Left cardiac atrium (tissue), 4 donors: ENCODE results near the gene PLPP2. TPM values are rescaled to one million over a fixed set of nuclear protein-coding genes. Genes with fewer than 3 reads are reported as not detected.
"Not testable (repeated sequence)": the region's sequence is repeated elsewhere in the genome, so short reads cannot be mapped to it uniquely, and the experiment has no call there.

ENCODE experiments used
- ATAC-seq, 2 donors: fragments of 200-7000 bp; cut with Tn5 transposase; one replicate each; pipeline ENCODE4 v1.9.1; 2020; ENCODE audit warnings: mild to moderate bottlenecking in 2 of 2, moderate library complexity in 2 of 2
- DNase-seq: peaks from one replicate; pipeline ENCODE4 v3.0.0-alpha.2; 2020
- intact Hi-C, 2 donors: fragments of 100-400 bp; cut with DNase I; formaldehyde crosslinking; loops; one replicate each; pipeline versions ENCODE4 v1.14.1 to v1.15.1; 2022 to 2023
- total RNA-seq, 2 donors: library from RNA; stranded (reverse); fragmentation: NEBNext Ultra II Directional; extraction: Animal tissue kit (Norgen Biotek cat#: 25700); gene quantifications; one replicate each; pipeline ENCODE4 v1.2.1, GENCODE V29; 2021
- donor health status: DM: no; HTN: yes; CAD: no.
- donor health status: DM: no; HTN: yes; CAD: no; lungs with severe emphysema.
- donor health status: DM: yes; HTN: yes; CAD: no.
- donor health status: Dilated cardiomyopathy.

The PLPP2 gene
- total RNA-seq, 2 donors from 2014 or later = 0.76 to 0.85 TPM

- intact Hi-C loops = no loop called here
- ATAC-seq (no peak), DNase-seq (no peak)
Measured at GRCh38 chr19:279231-279630, 12.0 kb downstream of the PLPP2 start.

GRCh38 chr19:277581-278165 lies 13.5 kb downstream of the PLPP2 start:
- intact Hi-C loops = no loop called here
- no peak for DNase-seq
- no peak for ATAC-seq

DNA sequence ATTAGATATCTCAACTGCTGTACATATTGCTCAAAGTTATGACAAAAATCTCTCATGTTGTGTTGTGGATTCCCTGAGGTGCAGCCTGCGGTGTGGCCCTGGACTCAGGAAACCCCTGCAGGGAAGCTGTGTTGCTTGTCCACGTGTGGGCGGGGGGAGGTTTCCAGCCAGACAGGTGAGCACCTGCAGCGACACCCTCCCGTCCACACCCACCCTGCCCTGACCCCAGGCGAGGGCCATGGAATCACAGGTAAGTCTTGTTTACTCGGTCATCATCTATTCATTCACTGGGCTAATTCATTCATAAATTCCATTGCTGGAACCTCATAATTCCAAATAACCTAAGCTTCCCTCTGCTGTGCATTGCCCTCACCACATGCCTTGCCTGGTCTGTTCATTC lies 14.1 kb downstream of the PLPP2 start:
- intact Hi-C loops = no loop called here
- no peak for ATAC-seq
- DNase-seq = no peak

DNA sequence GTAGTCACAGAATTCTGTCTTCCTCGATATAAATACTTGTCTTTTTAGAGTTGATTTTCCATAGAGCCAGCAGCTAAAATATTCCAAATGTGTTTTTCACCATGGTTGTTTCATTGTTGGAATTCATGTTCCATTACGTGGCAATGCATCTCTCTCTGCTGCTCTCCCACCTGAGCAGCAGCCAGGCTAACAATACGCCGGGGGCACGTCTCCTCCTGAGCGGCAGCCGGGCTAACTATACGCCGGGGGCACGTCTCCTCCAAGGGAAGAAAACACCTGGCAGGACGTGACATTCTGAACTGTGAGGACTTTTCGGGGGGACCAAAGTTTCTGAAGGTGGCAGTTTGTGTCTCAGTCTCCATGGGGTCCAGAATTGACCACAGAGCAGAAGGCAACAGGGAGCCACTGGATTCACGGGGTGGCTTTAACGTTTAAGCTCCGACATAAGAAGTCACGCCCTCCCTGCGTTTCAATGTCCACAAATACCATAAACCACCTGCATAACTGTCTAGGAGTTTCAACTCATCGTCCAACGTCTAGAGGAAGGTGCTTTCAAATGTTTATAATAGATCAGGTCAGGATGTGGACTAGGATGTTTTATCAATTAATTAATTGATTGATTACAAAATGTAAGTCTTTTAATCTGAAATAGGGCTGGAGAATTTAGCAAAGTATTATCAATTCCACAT lies 15.1 kb downstream of the PLPP2 start:
- DNase-seq = no peak

GRCh38 chr19:275000-275399 lies 16.2 kb downstream of the PLPP2 start:
- ATAC-seq (no peak), DNase-seq (no peak)
- intact Hi-C loops = no loop called here

More for the DNA sequence above, 15.1 kb downstream of the PLPP2 start:
- intact Hi-C loops = no loop called here
- no peak for ATAC-seq

GRCh38 chr19:273393-273792 lies 17.8 kb downstream of the PLPP2 start:
- intact Hi-C loops = no loop called here
- no peak for DNase-seq
- no peak for ATAC-seq

GRCh38 chr19:271856-272255 lies 19.3 kb downstream of the PLPP2 start:
- ATAC-seq (no peak), DNase-seq (no peak)
- intact Hi-C loops = no loop called here

DNA sequence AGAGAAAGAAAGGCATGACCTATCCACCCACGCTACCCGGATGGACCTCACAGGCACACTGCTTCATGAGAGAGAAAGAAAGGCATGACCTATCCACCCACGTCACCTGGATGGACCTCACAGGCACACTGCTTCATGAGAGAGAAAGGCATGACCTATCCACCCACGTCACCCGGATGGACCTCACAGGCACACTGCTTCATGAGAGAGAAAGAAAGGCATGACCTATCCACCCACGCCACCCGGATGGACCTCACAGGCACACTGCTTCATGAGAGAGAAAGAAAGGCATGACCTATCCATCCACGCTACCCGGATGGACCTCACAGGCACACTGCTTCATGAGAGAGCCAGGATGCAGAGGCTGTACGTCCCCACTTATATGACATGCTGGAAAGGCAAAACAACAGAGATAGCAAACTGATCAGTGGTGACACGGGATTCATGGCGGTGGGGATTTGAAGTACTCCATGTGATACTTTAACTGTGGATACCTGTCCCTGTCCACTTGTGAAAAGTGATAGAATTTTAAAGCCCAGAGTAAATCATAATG lies 20.4 kb downstream of the PLPP2 start:
- DNase-seq, intact Hi-C loops, ATAC-seq: not testable (repeated sequence)

DNA sequence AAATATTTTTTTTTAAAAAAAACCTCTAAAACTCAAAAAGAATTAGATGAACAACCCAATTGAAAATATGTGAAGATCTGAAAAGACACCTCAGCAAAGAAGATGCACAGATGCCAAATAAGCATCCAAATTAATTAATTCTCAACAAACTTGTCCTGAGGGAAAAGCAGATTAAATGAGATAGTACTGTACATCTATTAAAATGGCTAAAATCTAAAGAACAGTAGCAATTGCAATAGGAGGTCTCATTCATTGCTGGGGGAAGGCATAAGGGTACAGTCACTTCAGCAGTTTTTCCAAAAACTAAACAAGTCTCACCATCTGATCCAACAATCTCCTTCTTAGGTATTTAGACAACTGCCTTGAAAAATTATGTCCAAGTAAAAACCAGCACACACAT lies 22.0 kb downstream of the PLPP2 start:
- DNase-seq (no peak), ATAC-seq (no peak)
- intact Hi-C loops = no loop called here

- no peak for ATAC-seq
- intact Hi-C loops = no loop called here
- no peak for DNase-seq
Measured at GRCh38 chr19:262125-262524, 29.1 kb downstream of the PLPP2 start.

DNA sequence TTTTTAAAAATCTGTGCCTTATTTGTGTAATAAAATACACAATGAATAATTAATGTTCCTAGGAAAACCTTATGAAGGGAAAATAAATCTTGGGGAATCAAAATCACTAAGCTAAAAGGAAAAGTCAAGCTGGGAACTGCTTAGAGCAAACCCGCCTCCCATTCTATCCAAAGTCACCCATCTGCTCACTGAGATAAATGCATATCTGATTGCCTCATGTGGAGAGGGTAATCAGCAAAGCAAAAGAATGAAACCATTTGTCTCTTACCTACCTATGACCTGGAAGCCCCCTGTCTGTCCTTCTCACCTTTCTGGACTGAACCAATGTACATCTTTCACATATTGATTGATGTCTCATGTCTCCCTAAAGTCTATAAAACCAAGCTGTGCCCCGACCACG lies 34.4 kb downstream of the PLPP2 start:
- ATAC-seq, DNase-seq, intact Hi-C loops: not testable (repeated sequence)

DNA sequence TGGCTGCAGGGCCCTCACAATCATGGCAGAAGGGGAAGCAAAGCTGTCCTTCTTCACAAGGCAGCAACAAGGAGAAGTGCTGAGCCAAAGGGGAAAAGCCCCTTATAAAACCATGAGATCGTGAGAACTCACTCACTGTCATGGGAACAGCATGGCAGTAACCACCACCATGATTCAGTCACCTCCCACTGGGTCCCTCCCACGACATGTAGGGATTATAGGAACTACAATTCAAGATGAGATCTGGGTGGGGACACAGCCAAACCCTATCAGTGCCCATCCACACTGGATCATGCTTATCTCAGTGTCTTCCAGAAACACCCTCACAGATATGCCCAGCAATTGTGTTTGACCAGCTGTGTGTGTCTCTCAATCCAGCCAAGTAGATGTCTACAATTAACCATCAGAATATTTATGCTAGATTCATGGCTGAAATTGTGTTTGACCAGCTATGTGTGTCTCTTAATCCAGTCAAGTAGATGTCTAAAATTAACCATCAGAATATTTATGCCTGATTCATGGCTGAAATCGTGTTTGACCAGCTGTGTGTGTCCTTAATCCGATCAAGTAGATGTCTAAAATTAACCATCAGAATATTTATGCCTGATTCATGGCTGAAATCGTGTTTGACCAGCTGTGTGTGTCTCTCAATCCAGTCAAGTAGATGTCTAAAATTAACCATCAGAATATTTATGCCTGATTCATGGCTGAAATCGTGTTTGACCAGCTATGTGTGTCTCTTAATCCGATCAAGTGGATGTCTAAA lies 38.6 kb downstream of the PLPP2 start:
- DNase-seq, intact Hi-C loops, ATAC-seq: not testable (repeated sequence)

GRCh38 chr19:246551-246950 lies 44.7 kb downstream of the PLPP2 start:
- intact Hi-C loops = no loop called here
- ATAC-seq (no peak), DNase-seq (no peak)

GRCh38 chr19:245900-246299 lies 45.3 kb downstream of the PLPP2 start:
- ATAC-seq, DNase-seq, intact Hi-C loops: not testable (repeated sequence)

DNA sequence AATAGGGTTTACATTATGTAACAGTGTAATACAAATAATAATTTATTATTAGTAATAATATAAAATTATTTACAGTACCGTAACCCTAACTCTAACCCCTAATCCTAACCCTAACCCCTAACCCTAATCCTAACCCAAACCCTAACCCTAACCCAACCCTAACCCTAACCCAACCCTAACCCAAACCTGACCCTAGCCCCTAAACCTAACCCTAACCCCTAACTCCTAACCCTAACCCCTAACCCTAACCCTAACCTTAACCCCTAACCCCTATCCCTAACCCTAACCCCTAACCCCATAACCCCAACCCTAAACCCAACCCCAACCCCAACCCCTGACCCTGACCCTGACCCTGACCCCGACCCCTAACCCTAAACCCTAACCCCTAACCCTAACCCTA lies 45.7 kb downstream of the PLPP2 start:
- intact Hi-C loops = no loop called here
- DNase-seq (no peak), ATAC-seq (no peak)

Other genes starting within 250 kb of the PLPP2 start
- not detected for gene OR4F17, start 184.3 kb downstream of the PLPP2 start, total RNA-seq
- 10 to 100 TPM; 18.2 to 25.0 TPM for gene MIER2, start 53.4 kb upstream of the PLPP2 start, total RNA-seq
- under 1 TPM; 0.76 to 0.88 TPM for gene C2CD4C, start 117.7 kb upstream of the PLPP2 start, total RNA-seq
- gene SHC2, start 169.6 kb upstream of the PLPP2 start, total RNA-seq = 10 to 100 TPM; 10.7 to 19.4 TPM
- under 1 TPM; 0.24 to 0.41 TPM for gene MADCAM1, start 205.1 kb upstream of the PLPP2 start, total RNA-seq
- gene TPGS1, start 216.1 kb upstream of the PLPP2 start, total RNA-seq = 10 to 100 TPM; 12.1 to 14.9 TPM
- 10 to 100 TPM; 63.9 to 71.0 TPM for gene CDC34, start 240.4 kb upstream of the PLPP2 start, total RNA-seq